Astrocyte (in vitro differentiated cells and primary cell): Measurements from ENCODE around the gene DAAM2. TPM values are rescaled to one million over a fixed set of nuclear protein-coding genes. Genes with fewer than 3 reads are reported as not detected.

Experiments used
- DNase-seq: peaks from one replicate; pipeline ENCODE4 v3.0.0-alpha.2; 2010; ENCODE audit warnings: low read depth
- FAIRE-seq: peaks from 2 replicates; lab custom pipeline; 2011; peaks lifted over from hg19 to GRCh38; lab: Jason Lieb, UNC
- H2AFZ ChIP-seq: 2 replicates; pipeline ENCODE4 v1.6.0; 2012; ENCODE audit warnings: low read depth, low read length, inconsistent platforms
- H3K27ac ChIP-seq: 2 replicates; pipeline ENCODE4 v1.5.1; 2011; ENCODE audit warnings: low read depth, low read length, inconsistent platforms
- H3K27me3 ChIP-seq: 2 replicates; pipeline ENCODE4 v1.6.0; 2011; ENCODE audit warnings: low read length, inconsistent platforms; ENCODE audit not compliant: insufficient read depth
- H3K36me3 ChIP-seq: 2 replicates; pipeline ENCODE4 v1.5.1; 2011; ENCODE audit warnings: low read length, inconsistent platforms; ENCODE audit not compliant: insufficient read depth
- H3K4me1 ChIP-seq: 2 replicates; pipeline ENCODE4 v1.5.1; 2011; ENCODE audit warnings: low read length, inconsistent platforms; ENCODE audit not compliant: insufficient read depth
- H3K4me2 ChIP-seq: 2 replicates; pipeline ENCODE4 v1.6.0; 2012; ENCODE audit warnings: low read length, inconsistent platforms
- H3K4me3 ChIP-seq: 2 replicates; pipeline ENCODE4 v1.5.1; 2011; ENCODE audit warnings: low read depth, mild to moderate bottlenecking, low read length, inconsistent platforms; ENCODE audit not compliant: insufficient read depth
- H3K79me2 ChIP-seq: 2 replicates; pipeline ENCODE4 v1.6.0; 2012; ENCODE audit warnings: mild to moderate bottlenecking, low read length, inconsistent platforms; ENCODE audit not compliant: insufficient read depth
- H3K9ac ChIP-seq: 2 replicates; pipeline ENCODE4 v1.6.0; 2012; ENCODE audit warnings: mild to moderate bottlenecking, low read length, inconsistent platforms
- H3K9me3 ChIP-seq: 2 replicates; pipeline ENCODE4 v1.5.1; 2012; ENCODE audit warnings: low read depth, mild to moderate bottlenecking, low read length, inconsistent platforms; ENCODE audit not compliant: insufficient read depth
- H4K20me1 ChIP-seq: 2 replicates; pipeline ENCODE4 v1.6.0; 2012; ENCODE audit warnings: low read length, inconsistent platforms; ENCODE audit not compliant: insufficient read depth
- H3K27ac Mint-ChIP-seq: one replicate; pipeline ENCODE4 v1.8.0; 2021; ENCODE audit warnings: mild to moderate bottlenecking, mixed read lengths; ENCODE audit not compliant: unreplicated experiment
- H3K27me3 Mint-ChIP-seq: one replicate; pipeline ENCODE4 v1.8.0; 2021; ENCODE audit warnings: low read depth, mixed read lengths; ENCODE audit not compliant: unreplicated experiment
- H3K36me3 Mint-ChIP-seq: one replicate; pipeline ENCODE4 v1.8.0; 2021; ENCODE audit warnings: low read depth, mixed read lengths; ENCODE audit not compliant: unreplicated experiment
- H3K4me1 Mint-ChIP-seq: one replicate; pipeline ENCODE4 v1.8.0; 2021; ENCODE audit warnings: low read depth, mixed read lengths; ENCODE audit not compliant: unreplicated experiment
- H3K4me3 Mint-ChIP-seq: one replicate; pipeline ENCODE4 v1.8.0; 2021; ENCODE audit warnings: mild to moderate bottlenecking, moderate library complexity, mixed read lengths; ENCODE audit not compliant: unreplicated experiment
- H3K9me3 Mint-ChIP-seq: one replicate; pipeline ENCODE4 v1.8.0; 2021; ENCODE audit warnings: mild to moderate bottlenecking, mixed read lengths; ENCODE audit not compliant: unreplicated experiment
- CTCF ChIP-seq: IDR thresholded peaks from 2 replicates; pipeline ENCODE4 v1.5.1; 2011; ENCODE audit warnings: low read depth, mild to moderate bottlenecking, inconsistent platforms, low read length, moderate library complexity; ENCODE audit not compliant: insufficient read depth
- EZH2 ChIP-seq: IDR thresholded peaks from 2 replicates; pipeline ENCODE4 v1.6.1; 2012; ENCODE audit warnings: mild to moderate bottlenecking, low read length, inconsistent platforms; ENCODE audit not compliant: insufficient read depth
- total RNA-seq: library from RNA; stranded (reverse); gene quantifications from 2 replicates; pipeline ENCODE4 v1.2.1, GENCODE V29; 2021

Gene DAAM2
- total RNA-seq, 1 donor from 2014 or later: 38.4 TPM

GRCh38 chr6:39923861-39924260, 131.7 kb downstream of the DAAM2 start:
- H3K36me3 Mint-ChIP-seq: peaks cover 24% of the 10 kb centered on the region
- H3K4me2 ChIP-seq: no peak overlapping the region
- DNase-seq (no peak), FAIRE-seq (no peak)
- no peaks in the 10 kb centered on the region for H3K9me3 ChIP-seq
- H3K27me3 ChIP-seq: no peaks in the 10 kb centered on the region
- H3K79me2 ChIP-seq: no peaks in the 10 kb centered on the region
- peaks cover 4% of the 10 kb centered on the region for H4K20me1 ChIP-seq
- TF ChIP-seq CTCF (no peak), EZH2 (no peak)
- no peak overlapping the region for H2AFZ ChIP-seq
- no peak overlapping the region for H3K9ac ChIP-seq
- H3K4me1 Mint-ChIP-seq: peaks cover 7% of the 10 kb centered on the region
- no peak overlapping the region for H3K27ac ChIP-seq
- H3K9me3 Mint-ChIP-seq: no peaks in the 10 kb centered on the region
- H3K27ac Mint-ChIP-seq: no peak overlapping the region
- no peak overlapping the region for H3K4me3 ChIP-seq
- no peak overlapping the region for H3K4me3 Mint-ChIP-seq
- H3K36me3 ChIP-seq: no peaks in the 10 kb centered on the region
- H3K4me1 ChIP-seq: peaks cover 8% of the 10 kb centered on the region
- H3K27me3 Mint-ChIP-seq: no peaks in the 10 kb centered on the region

GRCh38 chr6:39924283-39924682, 132.1 kb downstream of the DAAM2 start:
- no peak for FAIRE-seq
- Histone ChIP-seq H4K20me1 (peaks cover 4% of the 10 kb centered on the region), H3K9ac (no peak overlapping the region)

More at GRCh38 chr6:39924283-39924682, 132.1 kb downstream of the DAAM2 start:
- Histone ChIP-seq H3K4me3 (no peak overlapping the region), H3K36me3 (no peaks in the 10 kb centered on the region), H2AFZ (no peak overlapping the region), H3K4me2 (no peak overlapping the region), H3K9me3 (no peaks in the 10 kb centered on the region), H3K4me1 (peaks cover 8% of the 10 kb centered on the region), H3K27me3 (no peaks in the 10 kb centered on the region), H3K79me2 (no peaks in the 10 kb centered on the region), H3K27ac (no peak overlapping the region)
- no peak for DNase-seq
- no peak for TF ChIP-seq CTCF
- TF ChIP-seq EZH2: no peak
- H3K4me3 Mint-ChIP-seq: no peak overlapping the region
- H3K27ac Mint-ChIP-seq: no peak overlapping the region
- no peaks in the 10 kb centered on the region for H3K9me3 Mint-ChIP-seq
- no peaks in the 10 kb centered on the region for H3K27me3 Mint-ChIP-seq
- H3K36me3 Mint-ChIP-seq: peaks cover 24% of the 10 kb centered on the region
- peaks cover 10% of the 10 kb centered on the region for H3K4me1 Mint-ChIP-seq
